CD14-positive monocyte (primary cell): ENCODE measurements around the gene GMDS. TPM values are rescaled to one million over a fixed set of nuclear protein-coding genes. Genes with fewer than 3 reads are reported as not detected.

ENCODE experiments used
- DNase-seq, 3 donors: peaks; one replicate each; pipeline ENCODE4 v3.0.0-alpha.2; 2011 to 2022
- H2AFZ ChIP-seq: 2 replicates; pipeline ENCODE4 v1.6.0; 2012; ENCODE audit warnings: mild to moderate bottlenecking, low read depth, low read length, inconsistent platforms; ENCODE audit not compliant: insufficient read depth, poor library complexity, severe bottlenecking
- H3K27ac ChIP-seq, 2 donors: 1 replicate in 1 of 2; 2 replicates in 1 of 2; pipeline ENCODE4 v1.5.1; 2012 to 2013; ENCODE audit warnings: low read length in 2 of 2, control low read depth in 1 of 2, inconsistent platforms in 1 of 2, low read depth in 1 of 2, mild to moderate bottlenecking in 1 of 2
- H3K27me3 ChIP-seq, 2 donors: one replicate each; pipeline versions ENCODE4 v1.6.0 to v1.6.1; 2011 to 2013; ENCODE audit warnings: low read length in 2 of 2; ENCODE audit not compliant: control insufficient read depth in 2 of 2, insufficient read depth in 2 of 2
- H3K36me3 ChIP-seq, 2 donors: replicated peaks in 1 of 2; 1 replicate in 1 of 2; 2 replicates in 1 of 2; pipeline versions ENCODE4 v1.5.1 to v1.6.1; 2012 to 2013; ENCODE audit warnings: low read length in 2 of 2, control low read depth in 1 of 2, inconsistent platforms in 1 of 2, mild to moderate bottlenecking in 1 of 2; ENCODE audit not compliant: insufficient read depth in 2 of 2, control insufficient read depth in 1 of 2
- H3K4me1 ChIP-seq, 2 donors: 1 replicate in 1 of 2; 2 replicates in 1 of 2; pipeline versions ENCODE4 v1.5.1 to v1.6.1; 2012 to 2013; ENCODE audit warnings: low read length in 2 of 2, control low read depth in 1 of 2, inconsistent platforms in 1 of 2, mild to moderate bottlenecking in 1 of 2, moderate library complexity in 1 of 2; ENCODE audit not compliant: insufficient read depth in 2 of 2, control insufficient read depth in 1 of 2
- H3K4me2 ChIP-seq: replicated peaks from 2 replicates; pipeline ENCODE3; 2012; ENCODE audit warnings: low read length, moderate library complexity, mild to moderate bottlenecking; ENCODE audit not compliant: poor library complexity, severe bottlenecking; ENCODE audit errors: extremely low read depth
- H3K4me3 ChIP-seq, 3 experiments: fragments of 200-600 bp in 1 of 3; sonication (generic) in 1 of 3; replicated peaks in 1 of 3; 1 replicate in 2 of 3; 2 replicates in 1 of 3; pipeline ENCODE4 v1.5.1; 2011 to 2013; ENCODE audit warnings: low read length in 3 of 3, mild to moderate bottlenecking in 3 of 3, control low read depth in 2 of 3, low read depth in 2 of 3, inconsistent platforms in 1 of 3, moderate library complexity in 1 of 3
- H3K79me2 ChIP-seq: 2 replicates; pipeline ENCODE4 v1.6.0; 2012; ENCODE audit warnings: mild to moderate bottlenecking, control low read depth, inconsistent platforms, low read length, moderate library complexity; ENCODE audit not compliant: insufficient read depth
- H3K9ac ChIP-seq: 2 replicates; pipeline ENCODE4 v1.6.0; 2017; ENCODE audit warnings: low read length, mild to moderate bottlenecking; ENCODE audit not compliant: insufficient read depth, poor library complexity, severe bottlenecking
- H3K9me3 ChIP-seq, 2 donors: replicated peaks in 1 of 2; 1 replicate in 1 of 2; 2 replicates in 1 of 2; pipeline versions ENCODE4 v1.5.1 to v1.6.1; 2012 to 2013; ENCODE audit warnings: low read length in 2 of 2, control low read depth in 1 of 2; ENCODE audit not compliant: control insufficient read depth in 1 of 2, insufficient read depth in 1 of 2
- H4K20me1 ChIP-seq: 2 replicates; pipeline ENCODE4 v1.6.0; 2012; ENCODE audit warnings: mild to moderate bottlenecking, low read length, control low read depth, moderate library complexity; ENCODE audit not compliant: insufficient read depth
- H3K27ac Mint-ChIP-seq, 7 donors: one replicate each; pipeline ENCODE4 v1.8.0; 2020; ENCODE audit warnings: mild to moderate bottlenecking in 7 of 7, mixed read lengths in 7 of 7, moderate library complexity in 6 of 7, inconsistent platforms in 2 of 7
- H3K27me3 Mint-ChIP-seq, 3 donors: one replicate each; pipeline ENCODE4 v1.8.0; 2021 to 2022; ENCODE audit warnings: low read depth in 3 of 3, mild to moderate bottlenecking in 3 of 3, mixed read lengths in 3 of 3, moderate library complexity in 3 of 3, inconsistent platforms in 1 of 3
- H3K36me3 Mint-ChIP-seq, 2 donors: one replicate each; pipeline ENCODE4 v1.8.0; 2020; ENCODE audit warnings: mixed read lengths in 2 of 2, inconsistent platforms in 1 of 2, mild to moderate bottlenecking in 1 of 2
- H3K4me1 Mint-ChIP-seq: one replicate; pipeline ENCODE4 v1.8.0; 2020; ENCODE audit warnings: mild to moderate bottlenecking, mixed read lengths
- H3K4me3 Mint-ChIP-seq, 2 donors: one replicate each; pipeline ENCODE4 v1.8.0; 2020; ENCODE audit warnings: mild to moderate bottlenecking in 2 of 2, mixed read lengths in 2 of 2, moderate library complexity in 1 of 2
- H3K9me3 Mint-ChIP-seq, 7 donors: one replicate each; pipeline ENCODE4 v1.8.0; 2020 to 2022; ENCODE audit warnings: mixed read lengths in 7 of 7, mild to moderate bottlenecking in 6 of 7, moderate library complexity in 6 of 7, inconsistent platforms in 2 of 7
- whole genome bisulfite sequencing: methylation state at CpG from one replicate; pipeline ENCODE4 v1.1.5; 2013; ENCODE audit warnings: missing lambda C conversion rate; ENCODE audit not compliant: insufficient coverage; 5-methylcytosine and 5-hydroxymethylcytosine counted together
- intact Hi-C, 2 donors: fragments of 100-400 bp; cut with micrococcal nuclease; formaldehyde crosslinking; loops; one replicate each; pipeline versions ENCODE4 v1.15.0 to v1.15.1; 2023
- polyA plus RNA-seq, 3 donors: library from polyadenylated mRNA; depleted of rRNA in 1 of 3; unstranded in 2 of 3; stranded (reverse) in 1 of 3; fragments of 300-500 nt in 2 of 3; fragments of >200 nt in 1 of 3; fragmentation: Illumina TruSeq in 2 of 3; gene quantifications; 1 replicate in 2 of 3; 2 replicates in 1 of 3; pipeline ENCODE4 v1.2.3, GENCODE V29; 2012 to 2021
- TF ChIP-seq, protein P1 (sequence below): fragments of 200-600 bp; IDR thresholded peaks from one replicate; pipeline ENCODE4 v1.8.0; 2022; ENCODE audit warnings: antibody characterized with exemption, mild to moderate bottlenecking

GMDS gene
- polyA plus RNA-seq, 3 donors, result 10.5 to 19.9 (median 17.6) TPM

DNA sequence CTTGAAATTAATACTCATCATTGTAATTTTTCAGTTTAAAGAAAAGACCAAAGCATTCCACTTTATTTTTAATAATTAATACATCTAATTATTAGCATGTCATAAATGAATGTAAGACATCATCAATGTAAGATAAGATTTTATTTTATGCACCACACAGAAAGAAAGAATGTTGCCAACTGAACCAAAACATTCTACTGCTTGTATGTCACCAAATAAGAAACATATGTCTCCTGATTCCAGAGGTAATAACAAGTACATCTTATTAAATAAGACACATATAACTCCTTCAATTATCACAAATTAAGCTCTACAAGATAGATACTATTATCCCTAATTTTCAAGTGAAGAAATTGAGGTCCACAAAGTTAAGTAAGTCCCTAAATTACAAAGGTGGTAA lies 189.5 kb downstream of the GMDS start:
- Histone ChIP-seq H3K27ac (no peak overlapping the region), H3K79me2 (no peaks in the 10 kb centered on the region), H3K4me1 (no peaks in the 10 kb centered on the region), H3K27me3 (no peaks in the 10 kb centered on the region), H3K9me3 (no peaks in the 10 kb centered on the region), H3K9ac (no peak overlapping the region), H3K4me3 (no peak overlapping the region), H2AFZ (no peak overlapping the region), H3K4me2 (no peak overlapping the region), H4K20me1 (no peaks in the 10 kb centered on the region), H3K36me3 (no peaks in the 10 kb centered on the region)
- Mint-ChIP-seq H3K36me3 (peaks cover 3 to 5% of the 10 kb centered on the region in 2 donors), H3K4me1 (no peaks in the 10 kb centered on the region), H3K9me3 (peaks cover 0 to 5% (median 2%) of the 10 kb centered on the region in 7 donors), H3K27ac (no peak overlapping the region), H3K27me3 (peaks cover 0 to 2% (median 0%) of the 10 kb centered on the region in 3 donors), H3K4me3 (no peak overlapping the region)
- DNase-seq, result no peak
- TF ChIP-seq, protein P1, sequence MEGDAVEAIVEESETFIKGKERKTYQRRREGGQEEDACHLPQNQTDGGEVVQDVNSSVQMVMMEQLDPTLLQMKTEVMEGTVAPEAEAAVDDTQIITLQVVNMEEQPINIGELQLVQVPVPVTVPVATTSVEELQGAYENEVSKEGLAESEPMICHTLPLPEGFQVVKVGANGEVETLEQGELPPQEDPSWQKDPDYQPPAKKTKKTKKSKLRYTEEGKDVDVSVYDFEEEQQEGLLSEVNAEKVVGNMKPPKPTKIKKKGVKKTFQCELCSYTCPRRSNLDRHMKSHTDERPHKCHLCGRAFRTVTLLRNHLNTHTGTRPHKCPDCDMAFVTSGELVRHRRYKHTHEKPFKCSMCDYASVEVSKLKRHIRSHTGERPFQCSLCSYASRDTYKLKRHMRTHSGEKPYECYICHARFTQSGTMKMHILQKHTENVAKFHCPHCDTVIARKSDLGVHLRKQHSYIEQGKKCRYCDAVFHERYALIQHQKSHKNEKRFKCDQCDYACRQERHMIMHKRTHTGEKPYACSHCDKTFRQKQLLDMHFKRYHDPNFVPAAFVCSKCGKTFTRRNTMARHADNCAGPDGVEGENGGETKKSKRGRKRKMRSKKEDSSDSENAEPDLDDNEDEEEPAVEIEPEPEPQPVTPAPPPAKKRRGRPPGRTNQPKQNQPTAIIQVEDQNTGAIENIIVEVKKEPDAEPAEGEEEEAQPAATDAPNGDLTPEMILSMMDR, result no peak
- intact Hi-C loops, result no loop called here

DNA sequence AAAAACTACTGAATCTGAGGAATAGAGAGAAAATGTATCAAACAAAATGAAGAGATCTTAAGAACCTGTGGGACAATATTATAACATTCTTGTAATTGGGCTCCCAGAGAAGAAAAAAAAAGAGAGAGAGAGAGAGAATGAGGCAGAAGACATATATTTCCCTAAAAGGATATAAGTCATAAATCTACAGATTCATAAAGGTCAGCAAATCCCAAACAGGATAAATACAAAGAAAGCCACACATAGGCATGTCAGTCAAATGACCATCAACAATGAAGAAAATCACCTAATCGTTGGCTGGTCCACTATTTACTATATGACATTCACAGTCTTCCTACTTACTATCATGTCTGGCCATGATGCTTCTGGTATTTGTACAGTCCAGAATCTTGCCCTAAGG lies 190.3 kb downstream of the GMDS start:
- Histone ChIP-seq H3K27ac (no peak overlapping the region), H2AFZ (no peak overlapping the region), H3K4me3 (no peak overlapping the region), H3K79me2 (no peaks in the 10 kb centered on the region), H3K9ac (no peak overlapping the region), H3K36me3 (no peaks in the 10 kb centered on the region), H3K4me1 (no peaks in the 10 kb centered on the region), H4K20me1 (no peaks in the 10 kb centered on the region), H3K4me2 (no peak overlapping the region), H3K27me3 (no peaks in the 10 kb centered on the region), H3K9me3 (no peaks in the 10 kb centered on the region)
- TF ChIP-seq, protein P1, result no peak
- WGBS, result 86% methylated on average over 1 of the region's 1 CpG
- H3K36me3 Mint-ChIP-seq, result peaks cover 0 to 5% of the 10 kb centered on the region in 2 donors
- no peak for DNase-seq
- no peak overlapping the region for H3K27ac Mint-ChIP-seq
- intact Hi-C loops, result no loop called here
- H3K4me1 Mint-ChIP-seq, result no peaks in the 10 kb centered on the region
- H3K4me3 Mint-ChIP-seq, result no peak overlapping the region
- peaks cover 0 to 4% (median 0%) of the 10 kb centered on the region in 7 donors for H3K9me3 Mint-ChIP-seq
- peaks cover 0 to 2% (median 0%) of the 10 kb centered on the region in 3 donors for H3K27me3 Mint-ChIP-seq
